GM13976 (cell line): ENCODE data around the gene IGFBP4.

Source experiments
- DNase-seq: peaks from one replicate; pipeline ENCODE4 v3.0.0; 2012; ENCODE audit warnings: low spot score
- in situ Hi-C: fragments of 300-500 bp; cut with MboI; formaldehyde crosslinking; loops from one replicate; pipeline ENCODE4 v1.12.0; 2022; ENCODE audit warnings: low sequenced_read_pairs, mixed read lengths, inconsistent platforms; ENCODE audit not compliant: unreplicated experiment
- TF ChIP-seq, protein P1 (sequence below): IDR thresholded peaks from 2 replicates; pipeline ENCODE4 v1.5.1; 2012; ENCODE audit warnings: borderline replicate concordance, mild to moderate bottlenecking; ENCODE audit not compliant: insufficient read depth; ENCODE audit errors: extremely low read depth, missing control alignments, control extremely low read depth

IGFBP4 gene

DNA sequence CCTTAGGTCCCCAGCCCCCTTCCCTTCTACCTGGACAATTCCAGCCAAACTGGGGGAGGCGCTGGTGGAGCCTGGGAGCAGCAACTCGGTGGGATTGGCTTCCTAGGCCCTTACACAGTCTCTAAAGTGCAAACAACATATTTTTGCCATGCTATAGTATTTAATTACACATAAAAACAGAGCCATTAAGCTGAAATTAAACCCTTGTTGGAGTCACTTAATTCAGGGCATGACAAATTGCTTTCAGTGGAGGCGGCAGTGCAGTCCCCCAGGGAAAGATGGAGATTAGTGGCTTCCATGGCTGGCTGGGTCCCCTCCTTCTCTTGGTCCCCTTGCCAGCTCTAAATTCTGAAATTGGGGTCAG is 17.3 kb downstream of the IGFBP4 start:
- in situ Hi-C loops: no loop called here
- no peak for DNase-seq
- TF ChIP-seq, protein P1, sequence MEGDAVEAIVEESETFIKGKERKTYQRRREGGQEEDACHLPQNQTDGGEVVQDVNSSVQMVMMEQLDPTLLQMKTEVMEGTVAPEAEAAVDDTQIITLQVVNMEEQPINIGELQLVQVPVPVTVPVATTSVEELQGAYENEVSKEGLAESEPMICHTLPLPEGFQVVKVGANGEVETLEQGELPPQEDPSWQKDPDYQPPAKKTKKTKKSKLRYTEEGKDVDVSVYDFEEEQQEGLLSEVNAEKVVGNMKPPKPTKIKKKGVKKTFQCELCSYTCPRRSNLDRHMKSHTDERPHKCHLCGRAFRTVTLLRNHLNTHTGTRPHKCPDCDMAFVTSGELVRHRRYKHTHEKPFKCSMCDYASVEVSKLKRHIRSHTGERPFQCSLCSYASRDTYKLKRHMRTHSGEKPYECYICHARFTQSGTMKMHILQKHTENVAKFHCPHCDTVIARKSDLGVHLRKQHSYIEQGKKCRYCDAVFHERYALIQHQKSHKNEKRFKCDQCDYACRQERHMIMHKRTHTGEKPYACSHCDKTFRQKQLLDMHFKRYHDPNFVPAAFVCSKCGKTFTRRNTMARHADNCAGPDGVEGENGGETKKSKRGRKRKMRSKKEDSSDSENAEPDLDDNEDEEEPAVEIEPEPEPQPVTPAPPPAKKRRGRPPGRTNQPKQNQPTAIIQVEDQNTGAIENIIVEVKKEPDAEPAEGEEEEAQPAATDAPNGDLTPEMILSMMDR: no peak

DNA sequence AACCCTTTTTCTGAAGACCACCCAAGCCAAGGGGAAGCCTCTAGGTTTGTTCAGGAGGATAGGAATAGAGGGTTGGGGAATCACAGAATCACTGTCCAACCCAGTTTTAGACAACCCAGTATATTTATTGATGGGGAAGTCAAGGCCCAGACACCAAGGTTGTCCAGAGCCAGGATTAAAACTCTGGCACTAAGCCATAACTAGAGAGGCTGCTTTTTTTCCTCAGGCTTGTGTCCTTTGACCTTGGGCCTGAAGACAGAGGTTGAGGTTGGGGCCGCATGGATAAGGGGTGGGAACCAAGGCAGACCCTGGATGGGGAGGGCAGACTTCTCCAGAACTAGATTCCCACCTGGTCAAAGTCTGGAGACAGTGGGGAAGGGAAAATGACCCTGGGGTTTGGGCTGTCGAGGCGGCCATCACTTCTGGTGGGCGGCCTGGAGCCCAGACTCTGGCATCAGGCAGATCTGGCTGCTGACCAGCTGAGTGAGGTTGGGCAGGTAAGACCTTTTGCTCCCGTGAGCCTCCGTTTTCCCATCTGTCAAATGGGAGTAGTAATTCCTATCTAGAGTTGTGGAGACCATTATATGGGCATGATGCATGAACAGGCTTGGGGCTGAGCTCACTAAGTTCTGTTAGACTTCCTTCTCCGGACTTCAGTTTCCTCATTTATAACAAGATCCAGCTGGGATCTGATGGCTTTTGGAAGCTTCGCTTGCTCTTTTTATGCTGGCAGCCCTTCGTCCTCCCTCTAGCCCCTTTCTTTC is 17.9 kb downstream of the IGFBP4 start:
- TF ChIP-seq, protein P1: no peak
- in situ Hi-C loops: no loop called here
- no peak for DNase-seq

DNA sequence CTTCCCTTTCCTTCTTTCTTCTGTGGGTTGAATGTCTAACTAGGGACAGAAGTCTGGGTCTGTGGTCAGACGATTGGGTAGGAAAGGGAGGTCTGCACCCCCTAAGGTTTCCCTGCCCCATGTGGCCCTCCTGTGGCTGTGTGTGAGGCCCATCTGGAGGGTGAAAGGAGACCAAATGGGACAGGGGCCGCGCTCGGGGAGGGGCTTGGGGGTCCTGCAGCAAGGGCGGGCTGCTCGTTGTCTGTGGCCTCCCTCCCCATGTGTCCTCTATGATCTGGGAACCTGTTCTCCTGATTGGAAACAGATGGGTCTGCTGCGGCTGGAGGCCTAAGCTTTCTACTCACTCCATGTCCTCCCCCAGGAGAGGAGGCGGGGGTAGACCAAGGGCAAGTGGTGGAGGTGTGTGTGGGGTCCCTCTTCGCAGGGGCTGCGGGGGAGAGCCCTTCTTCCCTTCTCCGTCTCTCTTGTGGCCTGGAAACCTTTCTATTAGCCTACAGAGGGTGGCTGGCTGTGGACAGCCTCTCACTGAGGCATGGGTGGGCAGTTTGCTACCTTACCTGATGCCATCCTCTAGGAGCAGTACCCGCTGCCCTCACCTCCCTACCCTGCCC is 18.6 kb downstream of the IGFBP4 start:
- TF ChIP-seq, protein P1: no peak
- in situ Hi-C loops: no loop called here
- DNase-seq: no peak

DNA sequence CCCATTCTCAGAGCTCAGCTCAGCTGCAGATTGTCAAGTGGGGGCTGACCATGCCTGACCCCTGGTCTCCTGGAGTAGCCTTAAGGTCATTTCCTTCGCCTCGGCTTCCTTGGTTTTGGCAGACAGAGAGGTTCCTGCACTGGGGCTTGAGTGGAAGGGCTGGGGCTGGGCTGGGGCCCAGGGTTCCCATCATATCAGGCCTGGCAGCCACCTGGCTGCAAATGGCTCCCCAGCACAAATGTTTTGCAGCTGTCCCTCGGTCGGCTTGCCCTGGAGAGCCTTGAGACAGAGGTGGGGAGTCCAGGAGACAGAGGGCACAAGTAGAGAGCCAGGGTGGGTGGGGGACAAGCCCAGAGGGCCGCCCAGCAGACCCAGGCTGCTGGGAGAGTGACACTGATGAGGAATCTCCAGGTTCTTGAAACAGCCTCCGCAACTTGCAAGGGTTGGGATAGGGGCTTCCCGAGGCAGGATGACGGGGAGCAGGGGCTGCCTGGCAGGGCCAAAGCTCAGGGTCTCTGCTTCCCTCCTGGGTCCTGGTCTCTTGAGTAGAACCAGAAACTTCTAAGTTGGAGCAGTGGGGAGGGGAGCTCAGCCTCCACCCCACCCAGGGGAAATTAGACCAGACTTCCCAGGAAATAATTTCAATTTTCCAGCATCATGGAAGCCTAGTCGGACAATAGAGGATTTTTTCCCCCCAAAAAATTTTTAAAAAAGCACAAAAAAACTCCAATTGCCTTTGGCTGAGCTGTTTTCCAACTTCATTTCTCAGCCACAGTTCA is 19.3 kb downstream of the IGFBP4 start:
- TF ChIP-seq, protein P1: no peak
- DNase-seq: no peak
- in situ Hi-C loops: no loop called here

DNA sequence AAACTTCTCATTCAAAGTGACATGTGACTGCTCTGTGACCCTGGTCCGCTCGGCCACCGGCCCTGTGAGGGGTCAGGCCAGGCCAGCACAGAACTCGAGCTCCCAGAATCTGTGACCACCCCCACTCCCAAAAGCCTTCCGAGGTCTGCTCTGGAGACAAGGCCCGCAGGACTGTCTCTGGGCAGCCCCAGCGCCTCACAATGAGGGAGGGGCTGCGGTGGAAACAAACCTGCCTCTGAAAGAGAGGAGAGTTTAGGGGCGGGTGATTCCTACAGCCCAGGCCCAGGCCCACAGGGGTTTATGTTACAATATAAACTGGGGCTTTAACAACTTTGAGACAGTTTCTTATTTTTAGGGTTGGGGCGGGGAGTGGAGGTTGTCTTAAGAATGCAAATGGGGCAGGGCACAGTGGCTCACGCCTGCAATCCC is 19.9 kb downstream of the IGFBP4 start:
- in situ Hi-C loops: no loop called here
- no peak for DNase-seq
- TF ChIP-seq, protein P1: no peak

DNA sequence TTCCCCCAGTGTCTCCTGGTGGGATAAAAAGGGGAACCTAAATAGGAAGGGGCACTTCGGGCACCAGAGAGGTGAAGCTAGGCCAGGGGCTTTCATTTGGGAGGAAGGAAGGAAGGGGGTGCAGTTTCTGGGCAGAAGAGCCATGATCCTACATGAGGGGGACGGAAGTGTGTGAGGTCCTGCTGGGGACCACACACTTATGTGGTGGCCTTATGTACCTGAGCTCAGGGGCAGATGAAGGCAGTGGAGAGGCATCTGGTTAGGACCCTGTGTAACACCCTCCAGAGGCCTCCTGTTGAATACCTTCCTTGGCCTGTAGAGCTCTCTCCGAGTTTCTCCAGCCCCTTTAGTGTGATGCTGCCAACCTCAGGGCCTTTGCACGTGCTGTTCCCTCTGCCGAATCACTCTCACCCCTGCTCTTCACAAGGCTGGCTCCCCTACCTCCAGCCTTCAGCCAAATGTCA is 21.2 kb downstream of the IGFBP4 start:
- TF ChIP-seq, protein P1: no peak
- DNase-seq: no peak
- in situ Hi-C loops: no loop called here
